Astrocyte (in vitro differentiated cells and primary cell): ENCODE results near the gene NRF1. TPM values are rescaled to one million over a fixed set of nuclear protein-coding genes. Genes with fewer than 3 reads are reported as not detected.
A peak's percentile ranks its signal among the peaks of the same experiment; 100 is the strongest.

Source experiments
- DNase-seq: peaks from one replicate; pipeline ENCODE4 v3.0.0-alpha.2; 2010; ENCODE audit warnings: low read depth
- FAIRE-seq: peaks from 2 replicates; lab custom pipeline; 2011; peaks lifted over from hg19 to GRCh38; lab: Jason Lieb, UNC
- H2AFZ ChIP-seq: 2 replicates; pipeline ENCODE4 v1.6.0; 2012; ENCODE audit warnings: low read depth, low read length, inconsistent platforms
- H3K27ac ChIP-seq: 2 replicates; pipeline ENCODE4 v1.5.1; 2011; ENCODE audit warnings: low read depth, low read length, inconsistent platforms
- H3K27me3 ChIP-seq: 2 replicates; pipeline ENCODE4 v1.6.0; 2011; ENCODE audit warnings: low read length, inconsistent platforms; ENCODE audit not compliant: insufficient read depth
- H3K36me3 ChIP-seq: 2 replicates; pipeline ENCODE4 v1.5.1; 2011; ENCODE audit warnings: low read length, inconsistent platforms; ENCODE audit not compliant: insufficient read depth
- H3K4me1 ChIP-seq: 2 replicates; pipeline ENCODE4 v1.5.1; 2011; ENCODE audit warnings: low read length, inconsistent platforms; ENCODE audit not compliant: insufficient read depth
- H3K4me2 ChIP-seq: 2 replicates; pipeline ENCODE4 v1.6.0; 2012; ENCODE audit warnings: low read length, inconsistent platforms
- H3K4me3 ChIP-seq: 2 replicates; pipeline ENCODE4 v1.5.1; 2011; ENCODE audit warnings: low read depth, mild to moderate bottlenecking, low read length, inconsistent platforms; ENCODE audit not compliant: insufficient read depth
- H3K79me2 ChIP-seq: 2 replicates; pipeline ENCODE4 v1.6.0; 2012; ENCODE audit warnings: mild to moderate bottlenecking, low read length, inconsistent platforms; ENCODE audit not compliant: insufficient read depth
- H3K9ac ChIP-seq: 2 replicates; pipeline ENCODE4 v1.6.0; 2012; ENCODE audit warnings: mild to moderate bottlenecking, low read length, inconsistent platforms
- H3K9me3 ChIP-seq: 2 replicates; pipeline ENCODE4 v1.5.1; 2012; ENCODE audit warnings: low read depth, mild to moderate bottlenecking, low read length, inconsistent platforms; ENCODE audit not compliant: insufficient read depth
- H4K20me1 ChIP-seq: 2 replicates; pipeline ENCODE4 v1.6.0; 2012; ENCODE audit warnings: low read length, inconsistent platforms; ENCODE audit not compliant: insufficient read depth
- H3K27ac Mint-ChIP-seq: one replicate; pipeline ENCODE4 v1.8.0; 2021; ENCODE audit warnings: mild to moderate bottlenecking, mixed read lengths; ENCODE audit not compliant: unreplicated experiment
- H3K27me3 Mint-ChIP-seq: one replicate; pipeline ENCODE4 v1.8.0; 2021; ENCODE audit warnings: low read depth, mixed read lengths; ENCODE audit not compliant: unreplicated experiment
- H3K36me3 Mint-ChIP-seq: one replicate; pipeline ENCODE4 v1.8.0; 2021; ENCODE audit warnings: low read depth, mixed read lengths; ENCODE audit not compliant: unreplicated experiment
- H3K4me1 Mint-ChIP-seq: one replicate; pipeline ENCODE4 v1.8.0; 2021; ENCODE audit warnings: low read depth, mixed read lengths; ENCODE audit not compliant: unreplicated experiment
- H3K4me3 Mint-ChIP-seq: one replicate; pipeline ENCODE4 v1.8.0; 2021; ENCODE audit warnings: mild to moderate bottlenecking, moderate library complexity, mixed read lengths; ENCODE audit not compliant: unreplicated experiment
- H3K9me3 Mint-ChIP-seq: one replicate; pipeline ENCODE4 v1.8.0; 2021; ENCODE audit warnings: mild to moderate bottlenecking, mixed read lengths; ENCODE audit not compliant: unreplicated experiment
- CTCF ChIP-seq: IDR thresholded peaks from 2 replicates; pipeline ENCODE4 v1.5.1; 2011; ENCODE audit warnings: low read depth, mild to moderate bottlenecking, inconsistent platforms, low read length, moderate library complexity; ENCODE audit not compliant: insufficient read depth
- EZH2 ChIP-seq: IDR thresholded peaks from 2 replicates; pipeline ENCODE4 v1.6.1; 2012; ENCODE audit warnings: mild to moderate bottlenecking, low read length, inconsistent platforms; ENCODE audit not compliant: insufficient read depth
- total RNA-seq: library from RNA; stranded (reverse); gene quantifications from 2 replicates; pipeline ENCODE4 v1.2.1, GENCODE V29; 2021

Gene NRF1
- total RNA-seq, 1 donor from 2014 or later: 12.7 TPM

GRCh38 chr7:129713544-129713943 lies 102.0 kb downstream of the NRF1 start:
- no peak overlapping the region for H3K27ac ChIP-seq
- FAIRE-seq (no peak), DNase-seq (no peak)
- Mint-ChIP-seq H3K4me1 (no peaks in the 10 kb centered on the region), H3K9me3 (no peaks in the 10 kb centered on the region), H3K27ac (no peak overlapping the region), H3K27me3 (no peaks in the 10 kb centered on the region), H3K36me3 (peaks cover 12% of the 10 kb centered on the region), H3K4me3 (no peak overlapping the region)
- no peaks in the 10 kb centered on the region for H3K79me2 ChIP-seq
- no peaks in the 10 kb centered on the region for H4K20me1 ChIP-seq
- no peak overlapping the region for H2AFZ ChIP-seq
- no peaks in the 10 kb centered on the region for H3K27me3 ChIP-seq
- no peak for TF ChIP-seq EZH2
- TF ChIP-seq CTCF: no peak
- H3K9me3 ChIP-seq: no peaks in the 10 kb centered on the region
- no peaks in the 10 kb centered on the region for H3K4me1 ChIP-seq
- H3K36me3 ChIP-seq: peaks cover 17% of the 10 kb centered on the region
- H3K9ac ChIP-seq: no peak overlapping the region
- H3K4me2 ChIP-seq: no peak overlapping the region
- H3K4me3 ChIP-seq: no peak overlapping the region

- H3K4me1 Mint-ChIP-seq: no peaks in the 10 kb centered on the region
- DNase-seq (peak; percentile 9), FAIRE-seq (no peak)
- no peaks in the 10 kb centered on the region for H3K9me3 ChIP-seq
- no peak overlapping the region for H3K9ac ChIP-seq
- H2AFZ ChIP-seq: no peak overlapping the region
- no peaks in the 10 kb centered on the region for H3K27me3 Mint-ChIP-seq
- H3K4me1 ChIP-seq: no peaks in the 10 kb centered on the region
- H3K36me3 Mint-ChIP-seq: peaks cover 12% of the 10 kb centered on the region
- no peak overlapping the region for H3K4me3 Mint-ChIP-seq
- no peak overlapping the region for H3K27ac ChIP-seq
- H3K9me3 Mint-ChIP-seq: no peaks in the 10 kb centered on the region
- H3K27me3 ChIP-seq: no peaks in the 10 kb centered on the region
- H3K36me3 ChIP-seq: peaks cover 20% of the 10 kb centered on the region
- no peaks in the 10 kb centered on the region for H4K20me1 ChIP-seq
- TF ChIP-seq CTCF: no peak
- TF ChIP-seq EZH2: no peak
- no peak overlapping the region for H3K4me3 ChIP-seq
- H3K79me2 ChIP-seq: no peaks in the 10 kb centered on the region
- no peak overlapping the region for H3K4me2 ChIP-seq
- no peak overlapping the region for H3K27ac Mint-ChIP-seq
These were observed 103.1 kb downstream of the NRF1 start for GRCh38 chr7:129714514-129715063.

GRCh38 chr7:129719980-129720732 lies 108.6 kb downstream of the NRF1 start:
- H2AFZ ChIP-seq: no peak overlapping the region
- Mint-ChIP-seq H3K27ac (peak overlapping the region; percentile 34), H3K4me1 (no peaks in the 10 kb centered on the region), H3K9me3 (no peaks in the 10 kb centered on the region), H3K27me3 (no peaks in the 10 kb centered on the region), H3K36me3 (peaks cover 17% of the 10 kb centered on the region), H3K4me3 (no peak overlapping the region)
- TF ChIP-seq EZH2: no peak
- no peak for TF ChIP-seq CTCF
- no peak for DNase-seq
- no peaks in the 10 kb centered on the region for H4K20me1 ChIP-seq
- no peak overlapping the region for H3K9ac ChIP-seq
- no peaks in the 10 kb centered on the region for H3K27me3 ChIP-seq
- no peak overlapping the region for H3K4me3 ChIP-seq
- no peaks in the 10 kb centered on the region for H3K4me1 ChIP-seq
- no peak overlapping the region for H3K4me2 ChIP-seq
- no peaks in the 10 kb centered on the region for H3K9me3 ChIP-seq
- H3K36me3 ChIP-seq: peaks cover 18% of the 10 kb centered on the region
- H3K79me2 ChIP-seq: no peaks in the 10 kb centered on the region
- no peak overlapping the region for H3K27ac ChIP-seq
- FAIRE-seq: no peak
